ENCODE results near the gene KLHL28.

GRCh38 chr14:44995196-44995595, 33.4 kb upstream of the KLHL28 start:
- TF ChIP-seq CTCF (IDR thresholded peaks at IDR 0.05), result no peak
- no peak for TF ChIP-seq POLR2A (IDR thresholded peaks at IDR 0.05)

Measured in right lobe of liver (tissue), 4 donors.